ENCODE data around the gene EME1. TPM values are rescaled to one million over a fixed set of nuclear protein-coding genes. Genes with fewer than 3 reads are reported as not detected.

EME1 gene
- total RNA-seq, 2 donors from 2014 or later = 1.8 to 10.1 TPM

DNA sequence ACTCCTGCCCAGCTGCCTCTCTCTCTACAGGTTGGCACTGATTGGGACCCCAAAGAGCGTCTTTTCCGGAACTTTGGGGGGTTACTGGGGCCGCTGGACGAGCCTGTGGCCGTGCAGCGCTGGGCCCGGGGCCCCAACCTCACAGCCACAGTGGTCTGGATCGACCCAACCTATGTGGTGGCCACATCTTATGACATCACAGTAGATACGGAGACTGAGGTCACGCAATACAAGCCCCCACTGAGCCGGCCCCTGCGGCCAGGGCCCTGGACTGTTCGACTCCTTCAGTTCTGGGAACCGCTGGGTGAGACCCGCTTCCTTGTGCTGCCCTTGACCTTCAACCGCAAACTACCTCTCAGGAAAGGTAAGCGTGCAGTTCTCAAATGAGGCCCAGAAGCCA, 14.9 kb upstream of the EME1 start:
- TF ChIP-seq, protein P1, sequence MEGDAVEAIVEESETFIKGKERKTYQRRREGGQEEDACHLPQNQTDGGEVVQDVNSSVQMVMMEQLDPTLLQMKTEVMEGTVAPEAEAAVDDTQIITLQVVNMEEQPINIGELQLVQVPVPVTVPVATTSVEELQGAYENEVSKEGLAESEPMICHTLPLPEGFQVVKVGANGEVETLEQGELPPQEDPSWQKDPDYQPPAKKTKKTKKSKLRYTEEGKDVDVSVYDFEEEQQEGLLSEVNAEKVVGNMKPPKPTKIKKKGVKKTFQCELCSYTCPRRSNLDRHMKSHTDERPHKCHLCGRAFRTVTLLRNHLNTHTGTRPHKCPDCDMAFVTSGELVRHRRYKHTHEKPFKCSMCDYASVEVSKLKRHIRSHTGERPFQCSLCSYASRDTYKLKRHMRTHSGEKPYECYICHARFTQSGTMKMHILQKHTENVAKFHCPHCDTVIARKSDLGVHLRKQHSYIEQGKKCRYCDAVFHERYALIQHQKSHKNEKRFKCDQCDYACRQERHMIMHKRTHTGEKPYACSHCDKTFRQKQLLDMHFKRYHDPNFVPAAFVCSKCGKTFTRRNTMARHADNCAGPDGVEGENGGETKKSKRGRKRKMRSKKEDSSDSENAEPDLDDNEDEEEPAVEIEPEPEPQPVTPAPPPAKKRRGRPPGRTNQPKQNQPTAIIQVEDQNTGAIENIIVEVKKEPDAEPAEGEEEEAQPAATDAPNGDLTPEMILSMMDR (IDR thresholded peaks at IDR 0.05) = no peak
- H3K9me3 ChIP-seq = no peaks in the 10 kb centered on the region
- no peak overlapping the region for H3K9ac ChIP-seq (ENCODE audit: low read depth in 2 of 2, low read length in 2 of 2)
- no peak overlapping the region for H3K27ac ChIP-seq
- H3K36me3 ChIP-seq = peaks cover 7% of the 10 kb centered on the region
- no peaks in the 10 kb centered on the region for H3K27me3 ChIP-seq
- H3K4me3 ChIP-seq = no peak overlapping the region
- DNase-seq = no peak
- peaks cover 5% of the 10 kb centered on the region for H3K4me1 ChIP-seq
- intact Hi-C loops (cut with DNase I) = no loop called here

DNA sequence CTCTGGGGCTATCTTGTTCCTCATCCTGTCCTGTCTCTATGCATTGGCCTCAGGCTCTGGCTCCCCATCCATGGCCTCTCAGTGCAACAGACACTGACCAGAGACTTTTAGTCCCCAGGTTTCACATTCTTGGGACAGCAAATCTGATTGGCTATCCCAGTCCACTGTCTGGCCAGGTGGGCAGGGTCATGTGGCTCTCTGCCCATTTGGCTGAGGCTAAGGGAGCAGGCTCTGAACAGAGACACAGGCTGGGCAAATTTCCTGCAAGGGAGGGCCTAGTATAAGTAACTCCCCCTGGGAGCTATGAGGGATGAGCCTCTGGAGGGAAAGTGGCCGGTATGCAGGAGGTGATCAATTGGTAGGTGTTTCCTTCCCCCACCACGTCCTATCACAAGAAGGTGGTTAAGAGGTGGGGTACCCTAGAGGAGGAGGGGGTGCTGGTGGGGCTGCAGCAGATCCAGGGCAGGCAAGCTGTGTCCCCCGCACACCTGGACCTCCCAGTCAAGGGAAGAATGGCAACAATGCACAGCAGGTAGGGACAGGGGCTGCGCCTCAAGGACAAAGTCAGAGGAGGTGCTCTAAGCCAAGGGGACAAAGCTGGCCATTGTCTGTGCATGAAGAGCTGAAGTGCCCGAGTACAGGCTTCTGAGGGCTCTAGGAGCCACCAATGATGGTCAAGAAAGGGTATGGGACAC, 13.9 kb upstream of the EME1 start:
- Histone ChIP-seq H3K4me1 (peaks cover 5% of the 10 kb centered on the region), H3K27ac (no peak overlapping the region), H3K4me3 (no peak overlapping the region), H3K9me3 (no peaks in the 10 kb centered on the region), H3K9ac (ENCODE audit: low read depth in 2 of 2, low read length in 2 of 2) (peak overlapping the region in 1 of 2 donors; percentile 19), H3K36me3 (peaks cover 7% of the 10 kb centered on the region), H3K27me3 (no peaks in the 10 kb centered on the region)
- intact Hi-C loops (cut with DNase I) = no loop called here
- DNase-seq = no peak
- TF ChIP-seq, protein P1 (IDR thresholded peaks at IDR 0.05) = no peak

DNA sequence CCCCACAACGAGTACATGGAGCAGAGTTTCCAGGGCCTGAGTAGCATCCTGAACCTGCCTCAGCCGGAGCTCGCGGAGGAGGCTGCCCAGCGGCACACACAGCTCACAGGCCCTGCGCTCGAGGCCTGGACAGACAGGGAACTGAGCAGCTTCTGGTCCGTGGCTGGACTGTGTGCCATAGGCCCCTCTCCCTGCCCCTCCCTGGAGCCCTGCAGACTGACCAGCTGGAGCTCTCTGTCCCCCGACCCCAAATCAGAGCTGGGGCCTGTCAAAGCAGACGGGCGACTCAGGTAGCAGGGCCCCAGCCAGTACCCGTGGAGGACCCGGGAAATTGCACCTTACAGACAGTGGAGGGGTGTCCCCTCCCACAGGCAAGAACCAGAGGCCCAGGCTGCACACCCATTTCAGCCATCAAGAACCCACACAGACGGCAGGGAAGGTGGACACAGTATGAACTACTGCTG, 13.0 kb upstream of the EME1 start:
- Histone ChIP-seq H3K27ac (no peak overlapping the region), H3K36me3 (peaks cover 7% of the 10 kb centered on the region), H3K27me3 (no peaks in the 10 kb centered on the region), H3K4me3 (no peak overlapping the region), H3K9ac (ENCODE audit: low read depth in 2 of 2, low read length in 2 of 2) (no peak overlapping the region), H3K9me3 (no peaks in the 10 kb centered on the region), H3K4me1 (peaks cover 5% of the 10 kb centered on the region)
- intact Hi-C loops (cut with DNase I) = loop anchor here (5.0 kb wide), 1 partner anchor 37 kb away; the partner anchor contains the start of gene LRRC59
- TF ChIP-seq, protein P1 (IDR thresholded peaks at IDR 0.05) = no peak
- no peak for DNase-seq

DNA sequence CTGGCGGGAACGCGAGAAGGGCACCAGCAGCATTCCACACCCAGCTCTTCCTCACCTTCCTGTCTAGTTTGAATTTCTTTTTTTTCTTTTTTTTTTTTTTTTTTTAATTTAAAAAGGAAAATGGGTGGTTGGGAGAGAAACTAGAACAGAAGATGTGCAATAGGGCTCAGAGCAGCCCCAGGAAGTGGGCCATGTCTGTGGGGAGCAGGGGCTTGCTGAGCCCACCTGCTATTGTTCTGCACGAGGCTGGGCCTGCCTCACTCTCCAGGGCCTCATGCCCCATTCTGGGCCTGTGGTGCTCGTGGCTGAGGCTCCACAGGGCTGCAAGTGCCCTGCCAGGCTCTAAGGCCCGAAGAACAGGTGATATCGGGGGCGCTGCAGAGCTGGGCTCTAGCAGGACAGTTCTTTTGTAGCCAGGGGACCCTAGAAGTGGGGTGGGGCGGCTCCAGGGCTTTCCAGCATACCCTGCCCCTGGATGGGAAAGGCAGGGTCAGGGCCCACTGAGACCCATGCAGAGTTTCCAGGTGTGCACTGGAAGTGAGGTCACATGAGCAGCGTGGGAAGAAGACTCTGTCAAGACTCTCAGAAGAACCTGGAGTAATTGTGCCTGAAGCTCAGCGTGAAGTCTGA, 12.4 kb upstream of the EME1 start:
- intact Hi-C loops (cut with DNase I) = loop anchor here (5.0 kb wide), 1 partner anchor 37 kb away; the partner anchor contains the start of gene LRRC59
- peaks cover 7% of the 10 kb centered on the region for H3K36me3 ChIP-seq

More for the DNA sequence above, 12.4 kb upstream of the EME1 start:
- no peaks in the 10 kb centered on the region for H3K27me3 ChIP-seq
- TF ChIP-seq, protein P1 (IDR thresholded peaks at IDR 0.05) = no peak
- no peak for DNase-seq
- H3K27ac ChIP-seq = no peak overlapping the region
- H3K4me3 ChIP-seq = no peak overlapping the region
- H3K9ac ChIP-seq (ENCODE audit: low read depth in 2 of 2, low read length in 2 of 2) = no peak overlapping the region
- H3K9me3 ChIP-seq = no peaks in the 10 kb centered on the region
- H3K4me1 ChIP-seq = peaks cover 5% of the 10 kb centered on the region

Measured in colonic mucosa (tissue), 4 donors.